GM12878 (cell line): Measurements from ENCODE around the gene OR51L1. TPM values are rescaled to one million over a fixed set of nuclear protein-coding genes. Genes with fewer than 3 reads are reported as not detected.

Experiments used
- ATAC-seq: fragments of 200-7000 bp; cut with Tn5 transposase; 3 replicates; pipeline ENCODE4 v1.9.1; 2020; ENCODE audit warnings: mild to moderate bottlenecking, moderate library complexity
- BruUV-seq: library from RNA; stranded (reverse); fragments of 400-500 nt; replicated peaks from 2 replicates; lab custom pipeline; 2021; lab: Mats Ljungman, UMichigan
- CTCF ChIA-PET: fragments of 300-600 bp; sonication (Branson Sonifier 250); formaldehyde crosslinking; extraction: SDS; loops from one replicate; lab custom pipeline; 2021; ENCODE audit warnings: inconsistent platforms; lab: Yijun Ruan, JAX
- POLR2A ChIA-PET: fragments of 350-600 bp; formaldehyde crosslinking; extraction: SDS; loops from one replicate; lab custom pipeline; 2021; ENCODE audit warnings: inconsistent platforms; lab: Charles Lee
- RAD21 ChIA-PET: fragments of 300-600 bp; sonication (Branson Sonifier 250); formaldehyde crosslinking; loops from one replicate; lab custom pipeline; 2023; ENCODE audit warnings: antibody characterized with exemption; ENCODE audit not compliant: unreplicated experiment; lab: Charles Lee
- SMC1A ChIA-PET: fragments of 300-600 bp; sonication (Branson Sonifier 250); formaldehyde crosslinking; loops from one replicate; lab custom pipeline; 2023; ENCODE audit not compliant: unreplicated experiment, uncharacterized antibody; lab: Charles Lee
- DNase-seq: peaks from one replicate; pipeline ENCODE4 v3.0.0-alpha.2; 2011; ENCODE audit warnings: low read depth, low spot score
- FAIRE-seq: peaks from 3 replicates; lab custom pipeline; 2011; peaks lifted over from hg19 to GRCh38; lab: Jason Lieb, UNC
- H2AFZ ChIP-seq: 2 replicates; pipeline ENCODE4 v1.6.0; 2011; ENCODE audit warnings: low read depth, low read length, control low read depth; ENCODE audit not compliant: control insufficient read depth
- H3K27ac ChIP-seq: 2 replicates; pipeline ENCODE4 v1.5.1; 2011; ENCODE audit warnings: control low read depth; ENCODE audit not compliant: control insufficient read depth, insufficient read depth
- H3K27me3 ChIP-seq, 2 experiments: replicated peaks in 1 of 2; 2 replicates each; pipeline versions ENCODE4 v1.6.0 to v1.6.1; 2011; ENCODE audit warnings: low read length in 1 of 2; ENCODE audit not compliant: control insufficient read depth in 2 of 2, insufficient read depth in 2 of 2
- H3K36me3 ChIP-seq, 2 experiments: 2 replicates each; pipeline ENCODE4 v1.5.1; 2011; ENCODE audit warnings: low read length in 1 of 2; ENCODE audit not compliant: control insufficient read depth in 2 of 2, insufficient read depth in 2 of 2
- H3K4me1 ChIP-seq: 2 replicates; pipeline ENCODE4 v1.6.1; 2011; ENCODE audit warnings: mild to moderate bottlenecking, low read length, moderate library complexity, mixed read lengths; ENCODE audit not compliant: control insufficient read depth, insufficient read depth
- H3K4me2 ChIP-seq: 2 replicates; pipeline ENCODE4 v1.6.0; 2011; ENCODE audit warnings: control low read depth; ENCODE audit not compliant: control insufficient read depth, insufficient read depth
- H3K4me3 ChIP-seq: fragments of 200-600 bp; sonication (generic); 2 replicates; pipeline ENCODE4 v1.5.1; 2016
- H3K79me2 ChIP-seq: 2 replicates; pipeline ENCODE4 v1.6.0; 2011; ENCODE audit warnings: low read length; ENCODE audit not compliant: control insufficient read depth, insufficient read depth
- H3K9ac ChIP-seq: 2 replicates; pipeline ENCODE4 v1.8.0; 2011; ENCODE audit warnings: low read length, control low read depth, mixed read lengths; ENCODE audit not compliant: control insufficient read depth, insufficient read depth
- H3K9me3 ChIP-seq: replicated peaks from 3 replicates; pipeline ENCODE4 v1.5.1; 2011; ENCODE audit warnings: mild to moderate bottlenecking, low read length; ENCODE audit not compliant: control insufficient read depth, insufficient read depth
- H4K20me1 ChIP-seq: 2 replicates; pipeline ENCODE4 v1.6.0; 2011; ENCODE audit not compliant: control insufficient read depth, insufficient read depth
- RAD51 ChIP-seq: fragments of 450-650 bp; IDR thresholded peaks from 2 replicates; pipeline ENCODE4 v1.6.1; 2016; ENCODE audit warnings: moderate library complexity, mild to moderate bottlenecking, inconsistent platforms
- WGBS: methylation state at CpG from one replicate; pipeline ENCODE4 v1.1.6; 2016; ENCODE audit warnings: low lambda C conversion rate; ENCODE audit not compliant: insufficient replicate concordance, insufficient coverage; ENCODE audit errors: missing lambda C conversion rate; 5-methylcytosine and 5-hydroxymethylcytosine counted together
- in situ Hi-C: fragments of 300-500 bp; cut with MboI; formaldehyde crosslinking; loops from 9 replicates; pipeline ENCODE4 v1.14.3; 2018; ENCODE audit warnings: mixed read lengths
- intact Hi-C: fragments of 100-400 bp; cut with micrococcal nuclease; formaldehyde crosslinking; loops from one replicate; pipeline ENCODE4 v1.14.2; 2022; ENCODE audit not compliant: unreplicated experiment
- polyA plus RNA-seq, 11 experiments: library from polyadenylated mRNA; depleted of rRNA in 4 of 11; unstranded in 6 of 11; stranded (reverse) in 5 of 11; fragments of >200 nt; fragmentation: Nextera tagmentation in 4 of 11; fragmentation: Illumina TruSeq in 1 of 11; extraction: Ambion mirVana in 4 of 11; extraction: Trizol in 1 of 11; gene quantifications; 1 replicate in 1 of 11; 2 replicates in 10 of 11; pipeline versions ENCODE4 v1.2.1 to v1.2.3, GENCODE V29; 2011 to 2016; ENCODE audit warnings: inconsistent platforms in 2 of 11, missing spikeins in 2 of 11, low read depth in 1 of 11
- total RNA-seq, 4 experiments: library from RNA; depleted of rRNA in 3 of 4; stranded (reverse); fragments of >200 nt in 3 of 4; fragmentation: Illumina TruSeq in 1 of 4; extraction: Trizol in 1 of 4; gene quantifications; 2 replicates each; pipeline versions ENCODE4 v1.2.1 to v1.2.3, GENCODE V29; 2013 to 2021
- TF ChIP-seq, protein P1 (sequence below): fragments of 450-650 bp; IDR thresholded peaks from 2 replicates; pipeline ENCODE4 v1.6.1; 2016; ENCODE audit warnings: mild to moderate bottlenecking
- TF ChIP-seq, protein P2 (sequence below): IDR thresholded peaks from 2 replicates; pipeline ENCODE4 v1.6.1; 2011; ENCODE audit warnings: borderline replicate concordance, low read depth, mild to moderate bottlenecking, moderate library complexity, mixed read lengths, low read length; ENCODE audit not compliant: insufficient read depth; ENCODE audit errors: extremely low read length
- TF ChIP-seq, protein P3 (sequence below): IDR thresholded peaks from 2 replicates; pipeline ENCODE4 v1.6.1; 2011; ENCODE audit warnings: mild to moderate bottlenecking, low read depth, low read length, moderate library complexity; ENCODE audit not compliant: insufficient replicate concordance

The OR51L1 gene
- total and polyA plus RNA-seq, 10 of the 15 experiments (the other 5 are each of a cell fraction or from before 2014, with no cell fraction given): not detected

DNA sequence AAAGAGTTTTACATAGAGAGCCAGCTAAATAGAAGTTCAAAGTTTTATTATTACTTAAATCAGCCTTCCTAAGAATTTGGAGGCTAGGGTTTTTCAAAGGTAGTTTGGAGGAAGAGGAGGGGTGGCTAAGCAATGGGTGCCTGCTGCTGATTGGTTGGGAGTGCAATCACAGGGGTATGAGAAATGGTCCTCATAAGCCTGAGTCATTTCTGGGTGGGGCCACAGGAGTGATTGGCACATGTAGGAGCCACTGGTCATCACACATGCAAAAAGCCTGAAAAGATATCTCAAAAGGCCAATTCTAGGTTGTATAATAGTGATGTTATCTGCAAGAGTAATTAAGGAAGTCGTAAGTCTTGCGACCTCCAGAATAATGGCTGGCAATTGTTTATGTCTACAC is 12.9 kb downstream of the OR51L1 start:
- no peak for FAIRE-seq
- Histone ChIP-seq H3K27me3 (no peaks in the 10 kb centered on the region; a peak in 1 of 4 replicates), H3K27ac (no peak overlapping the region), H2AFZ (no peak overlapping the region), H3K9me3 (no peaks in the 10 kb centered on the region), H4K20me1 (no peaks in the 10 kb centered on the region), H3K9ac (no peak overlapping the region), H3K36me3 (no peaks in the 10 kb centered on the region), H3K4me2 (no peak overlapping the region), H3K79me2 (no peaks in the 10 kb centered on the region), H3K4me1 (no peaks in the 10 kb centered on the region), H3K4me3 (no peak overlapping the region)
- ChIA-PET CTCF (interaction anchor here (1.7 to 2.0 kb wide), 2 partner anchors 371 to 381 kb away, joined by 5 to 6 read pairs; partner anchors contain the start of gene OR51D1), RAD21 (no interaction called here), POLR2A (no interaction called here), SMC1A (interaction anchor here (0.9 kb wide), 1 partner anchor 371 kb away, joined by 4 read pairs; no protein-coding TSS in a partner anchor)
- DNase-seq: no peak
- no TSS peak for BruUV-seq
- TF ChIP-seq, protein P1, sequence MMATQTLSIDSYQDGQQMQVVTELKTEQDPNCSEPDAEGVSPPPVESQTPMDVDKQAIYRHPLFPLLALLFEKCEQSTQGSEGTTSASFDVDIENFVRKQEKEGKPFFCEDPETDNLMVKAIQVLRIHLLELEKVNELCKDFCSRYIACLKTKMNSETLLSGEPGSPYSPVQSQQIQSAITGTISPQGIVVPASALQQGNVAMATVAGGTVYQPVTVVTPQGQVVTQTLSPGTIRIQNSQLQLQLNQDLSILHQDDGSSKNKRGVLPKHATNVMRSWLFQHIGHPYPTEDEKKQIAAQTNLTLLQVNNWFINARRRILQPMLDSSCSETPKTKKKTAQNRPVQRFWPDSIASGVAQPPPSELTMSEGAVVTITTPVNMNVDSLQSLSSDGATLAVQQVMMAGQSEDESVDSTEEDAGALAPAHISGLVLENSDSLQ: peak; percentile 77
- TF ChIP-seq, protein P2, sequence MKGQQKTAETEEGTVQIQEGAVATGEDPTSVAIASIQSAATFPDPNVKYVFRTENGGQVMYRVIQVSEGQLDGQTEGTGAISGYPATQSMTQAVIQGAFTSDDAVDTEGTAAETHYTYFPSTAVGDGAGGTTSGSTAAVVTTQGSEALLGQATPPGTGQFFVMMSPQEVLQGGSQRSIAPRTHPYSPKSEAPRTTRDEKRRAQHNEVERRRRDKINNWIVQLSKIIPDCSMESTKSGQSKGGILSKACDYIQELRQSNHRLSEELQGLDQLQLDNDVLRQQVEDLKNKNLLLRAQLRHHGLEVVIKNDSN: no peak
- no peak for TF ChIP-seq RAD51
- TF ChIP-seq, protein P3, sequence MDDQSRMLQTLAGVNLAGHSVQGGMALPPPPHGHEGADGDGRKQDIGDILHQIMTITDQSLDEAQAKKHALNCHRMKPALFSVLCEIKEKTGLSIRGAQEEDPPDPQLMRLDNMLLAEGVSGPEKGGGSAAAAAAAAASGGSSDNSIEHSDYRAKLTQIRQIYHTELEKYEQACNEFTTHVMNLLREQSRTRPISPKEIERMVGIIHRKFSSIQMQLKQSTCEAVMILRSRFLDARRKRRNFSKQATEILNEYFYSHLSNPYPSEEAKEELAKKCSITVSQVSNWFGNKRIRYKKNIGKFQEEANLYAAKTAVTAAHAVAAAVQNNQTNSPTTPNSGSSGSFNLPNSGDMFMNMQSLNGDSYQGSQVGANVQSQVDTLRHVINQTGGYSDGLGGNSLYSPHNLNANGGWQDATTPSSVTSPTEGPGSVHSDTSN: peak; percentile 24
- intact Hi-C loops: no loop called here
- WGBS: 54% methylated on average over 2 of the region's 2 CpGs
- in situ Hi-C loops: loop anchor here (10.0 kb wide), 1 partner anchor 823 kb away; no protein-coding TSS in a partner anchor
- ATAC-seq: peak; percentile 52
